Endothelial cell of umbilical vein (primary cell): ENCODE measurements around the gene GRID2.

Experiments
- CTCF ChIP-seq, 2 donors: IDR thresholded peaks; 1 replicate in 1 of 2; 2 replicates in 1 of 2; pipeline ENCODE4 v1.5.1; 2011; ENCODE audit warnings: low read length in 2 of 2, mild to moderate bottlenecking in 2 of 2, moderate library complexity in 2 of 2, control low read depth in 1 of 2, inconsistent platforms in 1 of 2, low read depth in 1 of 2; ENCODE audit not compliant: insufficient read depth in 1 of 2; ENCODE audit errors: extremely low read depth in 1 of 2
- EZH2 ChIP-seq: IDR thresholded peaks from 2 replicates; pipeline ENCODE4 v1.6.1; 2012; ENCODE audit warnings: borderline replicate concordance, low read depth, mild to moderate bottlenecking, moderate library complexity, low read length, inconsistent platforms; ENCODE audit not compliant: severe bottlenecking
- GATA2 ChIP-seq: IDR thresholded peaks from 2 replicates; pipeline ENCODE4 v1.7.0; 2011; ENCODE audit warnings: low read depth, mild to moderate bottlenecking, moderate library complexity, mixed read lengths, low read length; ENCODE audit not compliant: insufficient read length, insufficient read depth
- MYC ChIP-seq: IDR thresholded peaks from one replicate; pipeline ENCODE4 v1.6.1; 2011; ENCODE audit warnings: mild to moderate bottlenecking, low read depth, low read length
- POLR2A ChIP-seq: IDR thresholded peaks from 2 replicates; pipeline ENCODE4 v1.6.1; 2012; ENCODE audit warnings: low read depth, mild to moderate bottlenecking, control low read depth, low read length
- POLR2AphosphoS5 ChIP-seq: IDR thresholded peaks from 2 replicates; pipeline ENCODE4 v1.6.1; 2012; ENCODE audit warnings: low read depth, mild to moderate bottlenecking, control low read depth, low read length, moderate library complexity; ENCODE audit not compliant: insufficient read depth

- TF ChIP-seq CTCF (IDR thresholded peaks at IDR 0.05; ENCODE audit: extremely low read depth in 1 of 2, insufficient read depth in 1 of 2, low read depth in 1 of 2, low read length in 2 of 2) (no peak), POLR2AphosphoS5 (no peak), EZH2 (no peak), POLR2A (no peak), MYC (no peak), GATA2 (no peak)
Measured at GRCh38 chr4:93761286-93761685, 1457.5 kb downstream of the GRID2 start.
